H9 (cell line): Measurements from ENCODE around the gene CRMP1. TPM values are rescaled to one million over a fixed set of nuclear protein-coding genes. Genes with fewer than 3 reads are reported as not detected.

Experiments
- DNase-seq: peaks from one replicate; pipeline ENCODE4 v3.0.0-alpha.2; 2017
- H2AFZ ChIP-seq: one replicate; pipeline ENCODE4 v1.6.1; 2013; ENCODE audit warnings: mild to moderate bottlenecking, low read length, control low read depth, moderate library complexity
- H2AK5ac ChIP-seq: 2 replicates; pipeline ENCODE4 v1.6.1; 2013; ENCODE audit warnings: low read length, control low read depth, mixed read lengths; ENCODE audit not compliant: insufficient read length
- H2BK120ac ChIP-seq: one replicate; pipeline ENCODE4 v1.6.1; 2013; ENCODE audit warnings: low read depth, mild to moderate bottlenecking, low read length, control low read depth, inconsistent platforms; ENCODE audit not compliant: poor library complexity, severe bottlenecking
- H2BK12ac ChIP-seq: 2 replicates; pipeline ENCODE4 v1.6.1; 2013; ENCODE audit warnings: low read length, control low read depth, mixed read lengths, low read depth; ENCODE audit not compliant: insufficient read length
- H2BK15ac ChIP-seq: 2 replicates; pipeline ENCODE4 v1.6.1; 2013; ENCODE audit warnings: low read depth, low read length, control low read depth
- H2BK20ac ChIP-seq: one replicate; pipeline ENCODE4 v1.6.1; 2013; ENCODE audit warnings: low read depth, mild to moderate bottlenecking, low read length, control low read depth, inconsistent platforms; ENCODE audit not compliant: poor library complexity, severe bottlenecking
- H2BK5ac ChIP-seq: 2 replicates; pipeline ENCODE4 v1.6.1; 2013; ENCODE audit warnings: low read length, control low read depth, mixed read lengths; ENCODE audit not compliant: insufficient read length
- H3K14ac ChIP-seq: 2 replicates; pipeline ENCODE4 v1.6.1; 2013; ENCODE audit warnings: low read length, control low read depth; ENCODE audit not compliant: insufficient read depth
- H3K18ac ChIP-seq: 2 replicates; pipeline ENCODE4 v1.6.1; 2013; ENCODE audit warnings: low read depth, mild to moderate bottlenecking, mixed read lengths, low read length, control low read depth; ENCODE audit not compliant: insufficient read length
- H3K23ac ChIP-seq: 2 replicates; pipeline ENCODE4 v1.6.1; 2013; ENCODE audit warnings: low read length, control low read depth, mixed read lengths, low read depth; ENCODE audit not compliant: insufficient read length
- H3K23me2 ChIP-seq: 2 replicates; pipeline ENCODE4 v1.6.1; 2013; ENCODE audit warnings: low read depth, mild to moderate bottlenecking, mixed read lengths, low read length, control low read depth; ENCODE audit not compliant: insufficient read length, poor library complexity, severe bottlenecking
- H3K27ac ChIP-seq: 2 replicates; pipeline ENCODE4 v1.5.1; 2013; ENCODE audit warnings: low read length, control low read depth, mixed read lengths, low read depth; ENCODE audit not compliant: insufficient read length
- H3K27me3 ChIP-seq: 2 replicates; pipeline ENCODE4 v1.6.1; 2013; ENCODE audit warnings: low read length, control low read depth, inconsistent platforms; ENCODE audit not compliant: insufficient read depth
- H3K4ac ChIP-seq: 2 replicates; pipeline ENCODE4 v1.6.1; 2013; ENCODE audit warnings: low read depth, mild to moderate bottlenecking, control low read depth, inconsistent platforms, low read length, moderate library complexity
- H3K4me1 ChIP-seq: 2 replicates; pipeline ENCODE4 v1.6.1; 2013; ENCODE audit warnings: low read length, control low read depth, inconsistent platforms; ENCODE audit not compliant: insufficient read depth
- H3K4me2 ChIP-seq: 2 replicates; pipeline ENCODE4 v1.6.1; 2013; ENCODE audit warnings: low read length, control low read depth, mixed read lengths; ENCODE audit not compliant: insufficient read length, insufficient read depth
- H3K56ac ChIP-seq: 2 replicates; pipeline ENCODE4 v1.6.1; 2013; ENCODE audit warnings: low read depth, mild to moderate bottlenecking, mixed read lengths, low read length, control low read depth; ENCODE audit not compliant: insufficient read length
- H3K79me1 ChIP-seq: 2 replicates; pipeline ENCODE4 v1.6.1; 2013; ENCODE audit warnings: low read depth, mild to moderate bottlenecking, moderate library complexity, low read length, control low read depth, inconsistent platforms; ENCODE audit not compliant: insufficient read depth, poor library complexity, severe bottlenecking
- H3K79me2 ChIP-seq: 2 replicates; pipeline ENCODE4 v1.6.1; 2013; ENCODE audit warnings: low read length, control low read depth, inconsistent platforms; ENCODE audit not compliant: insufficient read depth
- H3K9ac ChIP-seq: 2 replicates; pipeline ENCODE4 v1.6.1; 2013; ENCODE audit warnings: low read length, control low read depth, mixed read lengths; ENCODE audit not compliant: insufficient read length; ENCODE audit errors: extremely low read depth
- H3K9me3 ChIP-seq: one replicate; pipeline ENCODE4 v1.6.1; 2013; ENCODE audit warnings: low read depth, low read length, inconsistent platforms; ENCODE audit not compliant: control insufficient read depth
- H3T11ph ChIP-seq: one replicate; pipeline ENCODE4 v1.6.1; 2013; ENCODE audit warnings: mild to moderate bottlenecking, low read length, control low read depth, inconsistent platforms
- H4K20me1 ChIP-seq: one replicate; pipeline ENCODE4 v1.6.1; 2013; ENCODE audit not compliant: control insufficient read depth, insufficient read length, insufficient read depth
- H4K5ac ChIP-seq: 2 replicates; pipeline ENCODE4 v1.6.1; 2013; ENCODE audit warnings: low read depth, mild to moderate bottlenecking, mixed read lengths, low read length, control low read depth; ENCODE audit not compliant: insufficient read length
- H4K8ac ChIP-seq: replicated peaks from 2 replicates; pipeline ENCODE4 v1.6.1; 2013; ENCODE audit warnings: low read length, control low read depth, mixed read lengths, low read depth; ENCODE audit not compliant: insufficient read length
- H4K91ac ChIP-seq: 2 replicates; pipeline ENCODE4 v1.6.1; 2013; ENCODE audit warnings: low read depth, mild to moderate bottlenecking, moderate library complexity, mixed read lengths, low read length, control low read depth; ENCODE audit not compliant: insufficient read length
- H3K27ac Mint-ChIP-seq, 3 experiments: 2 replicates in 2 of 3; 3 replicates in 1 of 3; pipeline ENCODE4 v1.8.0; 2020 to 2021; ENCODE audit warnings: mixed read lengths in 3 of 3, mild to moderate bottlenecking in 1 of 3, moderate library complexity in 1 of 3
- H3K27me3 Mint-ChIP-seq: 2 replicates; pipeline ENCODE4 v1.8.0; 2021; ENCODE audit warnings: low read depth, mild to moderate bottlenecking, moderate library complexity, mixed read lengths
- H3K36me3 Mint-ChIP-seq, 3 experiments: 2 replicates in 2 of 3; 3 replicates in 1 of 3; pipeline ENCODE4 v1.8.0; 2020 to 2021; ENCODE audit warnings: low read depth in 3 of 3, mixed read lengths in 3 of 3; ENCODE audit not compliant: insufficient read depth in 1 of 3
- H3K4me1 Mint-ChIP-seq, 2 experiments: 2 replicates each; pipeline ENCODE4 v1.8.0; 2020; ENCODE audit warnings: mixed read lengths in 2 of 2
- H3K4me3 Mint-ChIP-seq, 2 experiments: 2 replicates in 1 of 2; 3 replicates in 1 of 2; pipeline ENCODE4 v1.8.0; 2020 to 2021; ENCODE audit warnings: mild to moderate bottlenecking in 2 of 2, mixed read lengths in 2 of 2, moderate library complexity in 1 of 2
- H3K9me3 Mint-ChIP-seq, 2 experiments: 2 replicates in 1 of 2; 3 replicates in 1 of 2; pipeline ENCODE4 v1.8.0; 2020; ENCODE audit warnings: mild to moderate bottlenecking in 2 of 2, mixed read lengths in 2 of 2, moderate library complexity in 1 of 2
- WGBS: extraction: QIAGEN DNeasy Blood & Tissue Kit; methylation state at CpG from one replicate; pipeline ENCODE4 v1.1.7; 2013; ENCODE audit warnings: missing lambda C conversion rate, low lambda C conversion rate, mixed read lengths; ENCODE audit not compliant: insufficient read length; ENCODE audit errors: extremely low coverage; 5-methylcytosine and 5-hydroxymethylcytosine counted together
- total RNA-seq: library from RNA; stranded (reverse); gene quantifications from 2 replicates; pipeline ENCODE4 v1.2.1, GENCODE V29; 2021
- TF ChIP-seq, protein P1 (sequence below): fragments of 200-600 bp; sonication (generic); conservative IDR thresholded peaks from 3 replicates; pipeline ENCODE4 v1.8.0; 2021; ENCODE audit warnings: antibody characterized with exemption, mild to moderate bottlenecking

CRMP1 gene
- total RNA-seq, 1 experiment from 2014 or later, result 71.6 TPM

DNA sequence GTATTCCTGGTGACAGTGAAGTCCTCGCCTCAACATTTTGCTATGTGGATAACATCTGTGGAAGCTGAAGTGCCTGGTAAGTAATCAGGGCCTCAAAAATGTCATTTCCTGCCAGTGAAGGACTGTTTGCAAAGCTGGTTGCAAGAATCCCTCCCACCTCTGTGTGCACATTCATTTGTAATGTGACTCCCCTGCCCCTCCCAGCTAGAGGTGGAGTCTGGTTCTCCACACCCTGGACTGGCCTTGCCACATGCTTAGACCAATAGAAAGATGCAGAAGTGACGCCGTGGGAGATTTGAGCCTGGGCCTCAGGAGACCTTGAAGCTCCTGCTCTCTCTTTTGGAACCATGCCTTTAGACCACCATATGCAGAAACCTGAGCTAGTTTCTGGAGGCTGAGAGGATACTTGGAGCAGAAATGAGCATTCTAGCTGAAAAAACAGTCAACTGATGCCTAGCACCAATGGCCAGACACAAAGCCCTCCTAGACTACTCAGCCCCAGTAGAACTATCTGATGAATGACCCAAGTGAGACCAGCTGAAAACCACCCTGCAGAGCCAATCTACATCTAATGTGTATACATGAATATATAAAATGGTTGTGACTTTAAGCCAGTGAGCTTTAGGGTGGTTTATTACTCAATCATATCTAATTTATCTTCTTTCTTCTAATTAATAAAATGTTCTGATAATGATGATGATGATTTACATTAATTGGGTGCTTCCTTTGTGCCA lies 47.8 kb upstream of the CRMP1 start:
- H3K9me3 Mint-ChIP-seq, result no peaks in the 10 kb centered on the region; a peak in 1 of 5 replicates
- H2BK20ac ChIP-seq, result no peak overlapping the region
- no peak overlapping the region for H3K23ac ChIP-seq
- H2AFZ ChIP-seq, result no peak overlapping the region
- H4K8ac ChIP-seq, result no peak overlapping the region
- H4K91ac ChIP-seq, result no peak overlapping the region
- WGBS, result no CpG with 5 or more reads among the region's 3 CpGs
- no peak overlapping the region for H2AK5ac ChIP-seq
- H3K79me1 ChIP-seq, result no peaks in the 10 kb centered on the region
- no peak overlapping the region for H3K27ac ChIP-seq
- H3T11ph ChIP-seq, result no peak overlapping the region
- peaks cover 21 to 30% of the 10 kb centered on the region in 2 experiments for H3K4me1 Mint-ChIP-seq
- H3K27me3 Mint-ChIP-seq, result peaks cover 54% of the 10 kb centered on the region
- H3K79me2 ChIP-seq, result no peaks in the 10 kb centered on the region
- peaks cover 0 to 3% (median 0%) of the 10 kb centered on the region in 3 experiments; a peak in 1 of 7 replicates for H3K36me3 Mint-ChIP-seq
- no peaks in the 10 kb centered on the region for H4K20me1 ChIP-seq
- H2BK5ac ChIP-seq, result no peak overlapping the region
- H3K23me2 ChIP-seq, result no peaks in the 10 kb centered on the region
- H3K9me3 ChIP-seq, result no peaks in the 10 kb centered on the region
- no peak overlapping the region for H3K9ac ChIP-seq
- H2BK120ac ChIP-seq, result no peak overlapping the region
- H3K18ac ChIP-seq, result no peak overlapping the region
- DNase-seq, result peak; percentile 72
- H3K14ac ChIP-seq, result no peak overlapping the region
- peak overlapping the region; percentile 25 for H3K4me2 ChIP-seq
- H3K27ac Mint-ChIP-seq, result peak overlapping the region in 1 of 3 experiments; percentile 42; a peak in 1 of 7 replicates
- no peak overlapping the region for H4K5ac ChIP-seq
- no peak overlapping the region for H2BK15ac ChIP-seq
- TF ChIP-seq, protein P1, sequence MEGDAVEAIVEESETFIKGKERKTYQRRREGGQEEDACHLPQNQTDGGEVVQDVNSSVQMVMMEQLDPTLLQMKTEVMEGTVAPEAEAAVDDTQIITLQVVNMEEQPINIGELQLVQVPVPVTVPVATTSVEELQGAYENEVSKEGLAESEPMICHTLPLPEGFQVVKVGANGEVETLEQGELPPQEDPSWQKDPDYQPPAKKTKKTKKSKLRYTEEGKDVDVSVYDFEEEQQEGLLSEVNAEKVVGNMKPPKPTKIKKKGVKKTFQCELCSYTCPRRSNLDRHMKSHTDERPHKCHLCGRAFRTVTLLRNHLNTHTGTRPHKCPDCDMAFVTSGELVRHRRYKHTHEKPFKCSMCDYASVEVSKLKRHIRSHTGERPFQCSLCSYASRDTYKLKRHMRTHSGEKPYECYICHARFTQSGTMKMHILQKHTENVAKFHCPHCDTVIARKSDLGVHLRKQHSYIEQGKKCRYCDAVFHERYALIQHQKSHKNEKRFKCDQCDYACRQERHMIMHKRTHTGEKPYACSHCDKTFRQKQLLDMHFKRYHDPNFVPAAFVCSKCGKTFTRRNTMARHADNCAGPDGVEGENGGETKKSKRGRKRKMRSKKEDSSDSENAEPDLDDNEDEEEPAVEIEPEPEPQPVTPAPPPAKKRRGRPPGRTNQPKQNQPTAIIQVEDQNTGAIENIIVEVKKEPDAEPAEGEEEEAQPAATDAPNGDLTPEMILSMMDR, result no peak
- H3K4me3 Mint-ChIP-seq, result no peak overlapping the region
- no peak overlapping the region for H3K4ac ChIP-seq
- no peak overlapping the region for H3K56ac ChIP-seq
- no peak overlapping the region for H2BK12ac ChIP-seq
- H3K4me1 ChIP-seq, result no peaks in the 10 kb centered on the region; the same call in 1 of the 2 replicates
- H3K27me3 ChIP-seq, result 0 out of 2 replicates have a peak, but pooled peaks cover 3% of the 10 kb centered on the region
